ENCODE results near the gene ARID3B.
"Not testable (repeated sequence)": the region's sequence is repeated elsewhere in the genome, so short reads cannot be mapped to it uniquely, and the experiment has no call there.

Gene ARID3B, protein sequence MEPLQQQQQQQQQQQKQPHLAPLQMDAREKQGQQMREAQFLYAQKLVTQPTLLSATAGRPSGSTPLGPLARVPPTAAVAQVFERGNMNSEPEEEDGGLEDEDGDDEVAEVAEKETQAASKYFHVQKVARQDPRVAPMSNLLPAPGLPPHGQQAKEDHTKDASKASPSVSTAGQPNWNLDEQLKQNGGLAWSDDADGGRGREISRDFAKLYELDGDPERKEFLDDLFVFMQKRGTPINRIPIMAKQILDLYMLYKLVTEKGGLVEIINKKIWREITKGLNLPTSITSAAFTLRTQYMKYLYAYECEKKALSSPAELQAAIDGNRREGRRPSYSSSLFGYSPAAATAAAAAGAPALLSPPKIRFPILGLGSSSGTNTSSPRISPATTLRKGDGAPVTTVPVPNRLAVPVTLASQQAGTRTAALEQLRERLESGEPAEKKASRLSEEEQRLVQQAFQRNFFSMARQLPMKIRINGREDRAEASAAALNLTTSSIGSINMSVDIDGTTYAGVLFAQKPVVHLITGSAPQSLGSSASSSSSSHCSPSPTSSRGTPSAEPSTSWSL

DNA sequence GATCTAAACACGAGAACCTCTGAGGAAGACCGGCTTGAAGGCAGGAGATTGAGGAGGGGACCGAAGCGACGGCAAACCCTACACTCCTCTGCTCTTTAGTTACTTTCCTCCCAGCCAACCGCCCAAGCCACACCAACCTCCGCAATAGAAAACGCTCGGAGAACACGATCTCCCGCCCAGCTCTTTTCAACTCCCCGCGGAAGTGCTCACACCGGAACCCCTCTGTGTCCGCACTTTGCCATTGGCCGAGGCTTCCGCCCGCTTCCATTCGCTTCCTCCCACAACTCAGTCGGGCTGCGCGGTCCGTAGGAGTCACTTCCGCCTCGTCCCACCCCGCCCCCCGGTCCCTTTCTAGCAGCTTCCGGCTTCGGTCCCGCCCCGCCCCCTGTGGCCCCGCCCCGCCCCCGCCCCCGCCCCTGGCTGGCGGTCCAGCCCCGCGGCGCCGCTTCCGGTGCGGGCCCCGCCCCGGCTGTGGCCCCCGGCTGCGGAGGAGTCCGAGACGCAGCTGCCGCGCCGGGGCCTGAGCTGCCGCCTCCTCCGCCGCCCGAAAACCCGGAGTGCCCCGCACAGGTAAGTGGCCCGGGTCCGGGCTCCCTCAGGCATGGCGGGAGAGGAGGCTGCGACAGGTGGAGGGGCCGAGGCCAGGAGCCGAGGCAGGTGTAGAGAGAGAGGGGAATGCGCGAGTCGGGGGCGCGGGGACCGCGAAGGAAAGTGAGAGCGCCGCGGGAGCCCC is at the start of gene ARID3B:
Gene ARID3B (plus strand): TSS at position 460 of the 733 bp plus-strand sequence. CDS start 2,717 bp downstream, outside the sequence.
- peak; percentile 99 for DNase-seq

DNA sequence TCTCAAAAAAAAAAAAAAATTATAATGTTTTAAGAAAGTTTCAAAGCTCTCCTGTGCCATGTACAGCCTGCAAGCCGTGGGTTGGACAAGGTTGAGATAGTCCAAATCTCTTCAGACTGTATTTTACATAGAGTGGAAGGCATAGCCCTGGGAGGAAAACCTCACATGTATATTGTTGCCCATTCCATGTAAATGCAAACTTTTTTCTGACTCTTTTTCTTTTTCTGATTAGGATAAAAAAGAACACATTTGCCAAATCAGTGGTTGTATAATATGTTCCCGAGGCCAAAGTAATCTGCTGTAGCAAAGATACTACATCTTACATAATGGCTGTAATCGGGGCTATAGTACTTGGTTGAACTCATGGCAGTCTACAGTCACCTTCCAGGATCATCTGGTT is 44.4 kb upstream of the ARID3B start:
- DNase-seq = no peak

DNA sequence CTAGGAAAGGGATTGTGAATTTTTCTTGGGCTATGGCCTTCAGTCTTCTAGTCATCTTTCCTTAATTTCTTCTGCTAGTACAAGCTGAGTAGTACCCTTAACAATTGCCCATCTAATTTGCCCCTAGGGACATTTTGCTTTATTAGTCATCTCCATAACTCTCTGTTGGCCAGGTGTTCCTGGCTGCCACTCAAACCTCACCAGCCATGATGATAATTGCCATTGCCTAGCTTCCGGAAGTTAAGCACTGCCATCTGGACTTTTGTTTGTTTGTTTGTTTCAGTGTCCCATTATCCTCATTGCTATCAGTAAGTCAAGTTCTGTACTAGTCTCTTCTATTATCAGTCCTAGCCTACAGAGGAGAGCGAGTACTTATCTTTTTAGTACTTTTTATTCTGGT is 43.4 kb upstream of the ARID3B start:
- DNase-seq = peak; percentile 79

DNA sequence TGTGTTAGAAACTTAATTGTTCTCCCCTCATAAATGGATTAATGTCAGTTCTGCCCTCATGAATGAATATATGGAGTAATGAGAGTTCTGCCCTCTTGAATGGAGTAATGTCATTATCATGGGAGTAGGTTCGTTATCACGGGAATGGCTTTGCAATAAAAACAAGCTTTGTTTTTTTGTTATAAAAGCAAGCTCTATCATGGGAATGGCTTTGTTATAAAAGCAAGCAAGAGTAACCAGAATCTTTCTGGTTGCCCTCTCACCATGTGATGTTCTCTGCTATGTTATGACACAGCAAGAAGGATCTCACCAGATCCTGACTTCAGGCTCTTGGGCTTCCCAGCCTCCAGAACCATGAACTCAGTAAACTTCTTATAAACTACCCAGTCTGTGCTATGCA is 41.7 kb upstream of the ARID3B start:
- DNase-seq = no peak

DNA sequence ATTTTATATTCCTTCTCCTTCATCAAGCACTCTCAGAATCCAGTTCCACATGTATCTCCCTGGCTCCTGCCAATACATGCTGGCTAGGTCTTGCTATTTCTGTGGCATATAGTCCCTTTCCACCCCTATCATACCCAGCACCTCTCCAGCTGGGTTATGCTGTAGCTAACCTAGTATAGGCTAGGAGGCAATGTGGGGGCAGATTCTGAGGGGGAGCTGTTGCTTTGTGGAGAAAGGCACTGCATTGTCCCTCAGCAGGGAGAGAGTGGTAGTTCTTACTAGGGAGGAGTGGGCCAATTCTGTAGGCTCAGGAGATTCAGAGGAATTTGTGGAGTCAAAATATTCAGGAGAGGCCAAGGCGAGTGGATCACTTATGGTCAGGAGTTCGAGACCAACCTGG is 40.6 kb upstream of the ARID3B start:
- no peak for DNase-seq

DNA sequence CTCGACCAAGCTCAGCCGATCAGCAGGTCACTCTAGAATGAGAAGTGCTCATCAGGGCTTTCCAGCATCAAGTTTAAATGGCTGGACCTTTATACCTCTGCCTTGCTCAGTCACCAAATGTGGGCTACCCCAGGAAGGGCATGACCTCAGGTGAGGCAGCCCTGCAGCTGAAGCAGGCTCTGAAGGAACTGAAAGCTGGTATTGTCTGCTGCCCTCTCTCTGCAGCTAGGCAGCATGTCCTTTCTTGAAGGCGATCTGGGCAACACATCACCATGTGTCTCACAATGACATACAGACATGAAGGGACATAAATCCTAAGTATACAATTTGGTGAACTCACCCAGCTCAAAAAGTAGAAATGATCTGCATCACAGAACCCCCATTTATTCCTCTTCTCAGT is 38.7 kb upstream of the ARID3B start:
- DNase-seq = no peak

DNA sequence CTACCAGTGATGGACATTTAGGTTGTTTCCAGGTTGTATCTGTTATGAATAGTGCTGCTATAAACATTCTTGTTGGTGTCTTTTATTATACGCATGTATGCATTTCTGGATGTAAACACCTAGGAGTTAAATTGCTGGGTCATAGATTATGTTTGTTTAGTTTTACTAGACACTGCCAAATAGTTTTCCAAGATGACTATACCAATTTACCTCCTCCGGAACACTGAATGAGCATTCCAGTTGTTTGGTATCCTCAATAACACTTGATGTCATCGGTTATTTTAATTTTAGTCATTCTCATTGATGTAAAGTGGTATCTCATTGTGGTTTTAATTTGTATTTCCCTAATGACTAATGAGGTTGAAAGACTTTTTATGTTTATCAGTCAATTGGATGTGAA is 36.6 kb upstream of the ARID3B start:
- no peak for DNase-seq

DNA sequence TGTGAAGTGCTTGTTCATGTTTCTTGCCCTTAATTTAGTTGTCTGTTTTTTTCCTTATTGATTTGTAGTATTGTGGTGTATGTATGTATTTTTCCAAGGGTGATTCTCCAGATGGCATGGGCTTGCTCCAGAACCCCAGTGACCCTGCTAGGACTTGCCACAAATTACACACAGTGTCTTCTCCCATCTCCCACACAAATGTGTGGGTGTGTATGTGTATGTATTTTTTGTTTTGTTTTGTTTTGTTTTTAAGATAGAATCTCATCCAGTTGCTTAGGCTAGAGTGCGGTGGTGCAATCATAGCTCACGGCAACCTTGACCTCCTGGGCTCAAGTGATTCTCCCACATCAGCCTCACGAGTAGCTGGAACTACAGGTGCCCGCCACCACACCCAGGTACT is 36.2 kb upstream of the ARID3B start:
- no peak for DNase-seq

DNA sequence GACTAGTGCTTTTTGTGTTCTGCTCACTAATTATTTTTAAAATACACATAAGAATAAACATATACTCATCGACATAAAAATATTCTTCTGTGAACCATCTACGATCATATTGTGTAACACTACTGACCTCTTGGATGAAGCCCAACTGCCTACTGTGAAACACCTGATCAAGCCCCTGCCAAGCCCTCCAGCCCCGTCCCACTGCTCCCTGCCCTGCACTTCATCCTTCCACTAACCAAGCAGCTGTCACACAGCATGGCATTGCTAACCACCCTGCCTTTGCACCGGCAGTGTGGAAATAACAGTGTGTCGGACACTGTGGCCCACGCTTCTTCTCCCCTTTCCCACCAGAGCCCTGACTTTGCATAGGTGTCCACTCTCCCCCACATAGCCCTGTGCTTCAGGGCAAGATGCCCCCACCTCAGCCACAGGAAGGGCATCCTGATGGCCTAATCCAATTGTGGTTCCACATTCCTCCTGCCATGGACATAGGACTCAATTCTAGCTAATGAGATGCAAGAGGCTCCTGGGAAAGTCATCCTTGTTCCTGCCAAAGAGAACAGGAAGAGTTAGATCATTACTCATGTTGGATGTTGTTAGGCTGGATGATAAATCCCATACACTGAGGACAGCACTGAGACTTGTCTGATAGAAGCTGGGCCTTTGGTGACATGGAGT is 35.0 kb upstream of the ARID3B start:
- DNase-seq = no peak

DNA sequence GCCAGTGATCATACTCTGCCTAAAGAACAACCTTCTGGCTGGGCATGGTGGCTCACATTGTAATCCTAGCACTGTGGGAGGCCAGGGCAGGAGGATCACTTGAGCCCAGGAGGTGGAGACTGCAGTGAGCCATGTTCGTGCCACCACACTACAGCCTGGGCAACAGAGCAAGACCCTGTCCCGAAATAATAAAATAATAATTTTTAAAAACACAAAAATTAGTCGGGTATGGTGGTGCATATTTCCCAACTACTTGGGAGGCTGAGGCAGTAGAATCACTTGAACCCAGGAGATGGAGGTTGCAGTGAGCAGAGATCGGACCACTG is 34.5 kb upstream of the ARID3B start:
- no peak for DNase-seq

DNA sequence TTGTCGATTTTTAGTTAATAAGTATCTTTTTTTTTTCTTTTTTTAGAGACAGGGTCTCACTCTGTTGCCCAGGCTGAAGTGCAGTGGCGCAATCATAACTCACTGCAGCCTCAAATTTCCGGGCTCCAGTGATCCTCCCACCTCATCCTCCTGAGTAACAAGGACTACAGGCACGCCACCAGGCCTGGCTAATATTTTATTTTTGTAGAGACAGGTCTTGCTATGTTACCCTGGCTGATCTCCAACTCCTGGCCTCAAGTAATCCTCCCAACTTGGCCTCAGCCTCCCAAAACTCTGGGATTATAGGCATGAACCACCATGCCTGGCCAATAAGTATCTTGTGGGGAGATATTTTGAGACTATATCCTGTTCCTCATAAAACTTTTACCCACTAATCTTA is 29.4 kb upstream of the ARID3B start:
- DNase-seq = peak; percentile 34

DNA sequence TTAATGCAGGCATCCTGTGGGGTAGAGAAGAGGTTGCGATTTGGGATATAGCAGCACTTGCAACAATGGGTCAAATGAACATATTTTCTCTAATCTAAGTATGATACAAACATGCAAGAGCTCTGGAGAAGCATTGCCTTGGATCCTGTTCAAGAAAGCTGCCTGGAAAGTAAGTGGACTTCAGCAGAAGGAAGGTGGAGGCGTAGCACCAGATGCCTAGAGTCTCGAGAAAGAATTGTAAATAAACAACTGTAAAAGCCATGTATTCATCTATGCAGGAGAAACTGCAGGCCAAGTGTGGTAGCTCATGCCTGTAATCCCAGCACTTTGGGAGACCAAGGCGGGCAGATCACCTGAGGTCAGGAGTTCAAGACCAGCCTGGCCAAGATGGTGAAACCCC is 27.0 kb upstream of the ARID3B start:
- not testable (repeated sequence) for DNase-seq

DNA sequence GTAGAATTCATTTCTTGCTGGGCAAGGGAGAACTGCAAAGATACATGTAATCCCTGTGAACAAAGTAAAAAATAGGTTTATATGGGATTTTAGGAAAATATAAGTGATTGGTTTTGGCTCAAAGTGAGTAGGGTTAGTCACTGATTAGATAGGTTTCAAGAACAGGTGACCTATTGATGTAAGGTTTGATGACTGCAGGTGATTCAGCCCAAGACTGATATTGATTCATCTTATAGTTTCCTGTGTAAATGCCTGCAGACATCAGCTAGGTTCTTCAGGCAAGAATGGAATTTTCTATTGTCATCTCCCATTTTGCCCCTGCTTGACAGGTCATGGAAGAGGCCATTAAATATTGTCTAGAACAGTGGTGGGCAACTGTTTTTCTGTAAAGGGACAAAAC is 23.9 kb upstream of the ARID3B start:
- DNase-seq = no peak

DNA sequence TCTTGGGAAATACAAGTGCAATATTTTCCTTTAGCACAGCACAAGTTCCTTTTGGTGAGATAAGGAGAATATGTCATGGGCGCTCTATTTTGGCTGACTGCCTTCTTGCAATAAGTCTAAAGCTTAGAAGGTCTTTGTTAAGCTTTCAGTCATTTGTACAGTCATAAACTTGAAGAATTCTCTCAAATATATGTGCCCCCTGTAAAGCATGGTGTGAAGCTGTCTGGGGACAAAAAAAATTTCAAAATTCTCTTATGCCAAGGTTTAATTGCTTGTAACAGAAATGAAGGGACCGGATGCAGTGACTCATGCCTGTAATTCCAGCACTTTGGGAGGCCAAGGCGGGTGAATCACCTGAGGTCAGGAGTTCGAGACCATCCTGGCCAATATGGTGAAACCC is 21.7 kb upstream of the ARID3B start:
- no peak for DNase-seq

DNA sequence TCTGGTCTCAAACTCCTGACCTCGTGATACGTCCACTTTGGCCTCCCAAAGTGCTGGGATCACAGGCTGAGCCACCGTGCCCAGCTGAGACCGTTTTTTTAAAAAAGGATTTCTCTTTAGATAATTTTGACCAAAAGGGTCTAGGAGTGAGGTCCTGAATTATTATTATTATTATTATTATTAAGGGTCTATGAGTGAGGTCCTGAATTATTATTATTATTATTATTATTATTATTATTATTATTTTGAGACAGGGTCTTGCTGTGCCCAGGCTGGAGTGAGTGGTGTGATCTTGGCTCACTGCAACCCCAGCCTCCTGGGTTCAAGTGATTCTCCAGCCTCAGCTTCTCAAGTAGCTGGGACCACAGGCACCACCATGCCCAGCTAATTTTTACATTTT is 20.6 kb upstream of the ARID3B start:
- DNase-seq = no peak

DNA sequence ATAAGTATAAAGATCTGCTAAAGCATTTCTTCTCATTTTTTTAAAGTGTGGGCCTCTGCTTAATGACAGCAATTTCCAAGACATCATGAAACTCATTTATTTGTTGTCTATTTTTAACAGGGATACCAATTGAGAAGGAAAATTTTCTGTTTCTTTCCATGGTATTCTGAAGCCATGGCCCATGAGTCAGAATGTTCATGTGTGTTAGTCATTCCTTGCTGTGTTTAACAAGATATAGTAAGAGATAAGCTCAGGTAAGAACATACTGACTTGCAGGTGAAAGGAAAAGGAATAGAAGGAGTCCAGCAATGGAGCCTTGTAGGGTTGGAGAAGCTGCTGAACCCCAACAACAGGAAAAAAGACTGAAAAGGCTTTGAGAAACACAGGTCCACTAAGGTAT is 17.0 kb upstream of the ARID3B start:
- DNase-seq = no peak

DNA sequence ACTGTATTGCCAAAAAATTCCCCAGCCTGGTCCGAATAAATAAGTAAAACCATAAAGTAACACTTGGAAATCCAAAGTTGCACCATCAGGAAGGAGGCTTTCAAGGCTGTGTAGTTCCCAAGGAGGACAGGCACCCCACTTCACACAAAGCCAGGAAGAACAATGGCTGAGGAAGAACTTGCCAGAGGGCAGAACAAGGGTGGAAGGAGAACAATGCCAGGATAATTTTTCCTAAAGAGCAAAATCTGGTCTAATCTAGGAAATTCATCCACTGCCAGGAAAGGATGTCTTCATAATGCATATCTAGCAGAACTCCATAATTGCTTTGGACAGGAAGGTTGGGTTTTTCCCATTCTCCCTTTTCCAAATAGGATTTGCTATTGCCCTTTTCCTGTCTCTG is 15.7 kb upstream of the ARID3B start:
- DNase-seq = no peak

DNA sequence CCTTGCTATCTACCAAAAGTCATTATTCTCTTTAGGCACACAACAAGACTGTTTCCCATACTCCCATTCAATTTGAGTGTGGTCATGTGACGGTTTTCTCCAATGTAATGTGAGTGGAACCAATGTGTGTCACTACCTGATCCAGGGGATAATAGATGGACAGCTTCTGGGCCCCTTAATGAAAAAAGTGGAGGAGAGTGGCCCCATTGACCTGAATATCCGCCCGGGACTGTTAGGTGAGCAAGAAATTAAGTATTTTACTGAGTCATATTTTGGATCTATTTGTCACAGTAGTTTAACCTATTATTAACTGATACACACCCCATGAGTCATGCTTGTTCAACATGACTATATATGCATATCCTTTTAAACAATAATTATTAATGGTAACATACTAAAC is 15.1 kb upstream of the ARID3B start:
- DNase-seq = no peak

DNA sequence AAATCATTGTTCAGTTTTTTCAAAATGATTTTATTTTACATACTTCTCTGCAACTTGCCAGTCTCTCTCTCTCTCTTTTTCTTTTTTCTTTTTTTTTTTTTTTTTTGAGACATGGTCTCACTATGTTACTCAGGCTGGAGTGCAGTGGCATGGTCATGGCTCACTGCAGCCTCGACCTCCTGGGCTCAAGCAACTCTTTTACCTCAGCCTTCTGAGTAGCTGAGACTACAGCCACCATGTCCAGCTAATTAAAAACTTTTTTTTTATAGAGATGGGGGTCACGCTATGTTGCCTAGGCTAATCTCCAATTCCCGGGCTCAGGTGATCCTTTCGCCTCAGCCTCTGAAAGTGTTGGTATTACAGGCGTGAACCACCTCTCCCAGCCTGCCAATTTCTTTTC is 12.1 kb upstream of the ARID3B start:
- no peak for DNase-seq

DNA sequence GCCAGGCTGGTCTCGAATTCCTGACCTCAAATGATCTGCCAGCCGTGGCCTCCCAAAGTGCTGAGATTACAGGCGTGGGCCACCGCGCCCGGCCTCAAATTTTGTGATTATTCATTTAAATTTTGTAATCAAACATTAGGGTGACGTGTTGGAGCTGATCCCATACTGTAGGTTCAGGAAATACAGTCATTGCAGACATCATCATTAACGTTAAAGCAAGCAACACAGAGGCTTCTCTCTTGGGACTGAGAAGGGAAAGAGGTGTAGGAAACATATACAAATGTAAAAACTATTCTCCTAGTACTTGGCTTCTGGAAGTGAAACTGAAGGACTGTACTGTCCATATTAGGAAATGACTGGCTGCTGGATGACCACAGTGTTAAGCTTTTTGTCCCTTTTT is 11.1 kb upstream of the ARID3B start:
- DNase-seq = no peak

DNA sequence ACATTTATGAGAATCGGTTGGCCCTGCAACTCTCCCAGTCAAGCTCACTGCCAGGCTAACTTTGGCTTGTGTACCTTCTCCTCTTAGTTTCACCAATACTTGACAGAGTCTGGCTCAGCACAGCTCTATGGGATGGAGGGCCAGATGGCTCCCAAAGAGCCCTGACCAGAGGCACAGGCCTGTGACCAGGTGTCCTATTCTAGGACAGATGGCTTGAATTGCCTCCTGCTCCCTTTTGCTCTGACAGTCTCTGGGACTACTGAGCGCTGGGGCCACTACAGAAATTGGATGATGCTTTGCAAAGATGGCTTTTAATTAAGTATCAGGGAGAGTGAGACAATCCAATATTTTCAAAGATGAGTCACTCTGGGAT is 10.3 kb upstream of the ARID3B start:
- DNase-seq = peak; percentile 93

DNA sequence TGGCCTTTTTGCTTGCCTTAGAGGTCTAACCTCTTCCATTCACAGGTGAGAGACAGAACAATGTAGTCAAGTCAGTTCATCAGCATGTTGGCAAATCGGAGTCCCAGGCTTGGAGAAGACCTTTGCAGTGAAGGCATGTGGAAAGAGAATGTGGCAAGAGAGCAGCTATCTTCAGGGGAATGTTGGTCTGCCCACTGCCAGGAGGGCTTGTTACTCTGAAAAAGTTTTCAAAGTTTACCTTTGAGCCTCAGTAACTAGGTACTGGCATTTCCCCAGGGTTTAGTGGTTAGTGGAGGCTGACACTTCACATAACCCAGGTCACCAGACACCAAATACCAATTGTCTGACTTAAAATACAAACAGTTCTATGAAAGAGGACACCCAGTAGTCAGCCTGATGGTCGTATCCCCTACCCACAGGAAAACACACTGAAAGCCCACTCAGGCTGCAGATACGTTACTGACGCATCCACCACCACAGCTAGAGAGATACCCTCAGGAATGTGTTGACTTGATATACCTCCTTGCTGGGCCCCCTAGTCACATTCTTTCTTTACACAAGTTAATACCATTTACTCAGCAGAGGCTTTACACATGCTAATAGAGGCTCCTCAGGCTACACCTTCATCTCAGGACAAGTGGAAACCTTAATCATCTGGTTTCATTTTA is 9.7 kb upstream of the ARID3B start:
- peak; percentile 48 for DNase-seq

DNA sequence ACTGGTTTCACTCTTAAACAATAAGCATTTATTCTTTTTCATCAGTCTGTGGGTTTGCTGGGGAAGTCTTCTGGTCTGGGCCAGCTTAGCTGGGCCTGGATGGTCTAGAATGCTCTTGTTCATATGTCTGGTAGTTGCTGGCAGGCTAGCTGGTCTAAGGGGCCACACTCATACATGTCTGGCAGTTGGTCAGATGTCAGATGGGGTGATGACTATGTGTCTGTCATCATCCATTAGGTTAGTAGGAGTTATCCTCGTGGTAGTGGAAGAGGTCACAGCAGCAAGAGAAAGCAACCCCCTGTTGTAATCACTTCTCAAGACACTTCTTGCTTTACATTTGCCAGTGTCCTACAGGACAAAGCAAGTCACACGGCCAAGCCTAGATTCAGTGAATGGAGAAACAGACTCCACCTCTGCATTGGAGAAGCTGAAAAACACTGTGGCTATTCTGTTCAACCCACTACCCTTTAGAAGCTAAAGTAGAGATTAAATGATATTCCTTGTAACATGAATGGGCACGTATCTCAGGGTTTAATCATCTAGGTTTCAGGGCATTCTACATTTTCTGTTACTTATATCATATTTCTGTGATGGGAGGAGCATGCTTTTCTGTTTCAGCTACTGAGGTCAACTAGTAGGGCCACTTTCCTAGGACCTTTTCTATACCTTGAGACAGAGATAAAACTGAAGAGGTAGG is 5.5 kb upstream of the ARID3B start:
- no peak for DNase-seq

Measured in NCI-H82 (cell line).